C4-2B (cell line): ENCODE data around the gene POLDIP2.

Experiments used
- ZFX ChIP-seq: fragments of 450-650 bp; IDR thresholded peaks from 2 replicates; pipeline ENCODE4 v1.6.1; 2017
- TF ChIP-seq, protein P1 (sequence below): fragments of 450-650 bp; conservative IDR thresholded peaks from 2 replicates; pipeline ENCODE4 v1.5.1; 2017; ENCODE audit warnings: mild to moderate bottlenecking

DNA sequence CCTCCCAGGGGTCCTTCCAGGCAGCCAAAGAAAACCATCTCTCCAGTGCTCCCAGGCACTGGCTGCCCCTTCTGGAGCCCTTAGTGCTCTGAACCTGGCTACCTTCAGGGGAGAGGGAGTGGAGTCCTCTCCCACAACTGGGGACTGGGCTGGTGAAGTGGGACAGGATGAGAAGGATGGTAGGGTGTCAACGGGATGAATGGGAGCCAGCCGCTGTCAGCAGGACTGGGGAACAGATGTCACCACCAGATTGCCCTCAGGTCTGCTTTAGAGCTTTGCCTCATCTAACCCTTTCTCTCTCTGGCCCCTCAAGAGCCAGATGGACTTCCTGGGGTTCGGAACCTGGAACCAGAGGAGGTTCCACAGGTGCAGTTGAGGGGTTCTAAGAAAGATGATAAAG, 8.2 kb upstream of the POLDIP2 start:
- TF ChIP-seq, protein P1, sequence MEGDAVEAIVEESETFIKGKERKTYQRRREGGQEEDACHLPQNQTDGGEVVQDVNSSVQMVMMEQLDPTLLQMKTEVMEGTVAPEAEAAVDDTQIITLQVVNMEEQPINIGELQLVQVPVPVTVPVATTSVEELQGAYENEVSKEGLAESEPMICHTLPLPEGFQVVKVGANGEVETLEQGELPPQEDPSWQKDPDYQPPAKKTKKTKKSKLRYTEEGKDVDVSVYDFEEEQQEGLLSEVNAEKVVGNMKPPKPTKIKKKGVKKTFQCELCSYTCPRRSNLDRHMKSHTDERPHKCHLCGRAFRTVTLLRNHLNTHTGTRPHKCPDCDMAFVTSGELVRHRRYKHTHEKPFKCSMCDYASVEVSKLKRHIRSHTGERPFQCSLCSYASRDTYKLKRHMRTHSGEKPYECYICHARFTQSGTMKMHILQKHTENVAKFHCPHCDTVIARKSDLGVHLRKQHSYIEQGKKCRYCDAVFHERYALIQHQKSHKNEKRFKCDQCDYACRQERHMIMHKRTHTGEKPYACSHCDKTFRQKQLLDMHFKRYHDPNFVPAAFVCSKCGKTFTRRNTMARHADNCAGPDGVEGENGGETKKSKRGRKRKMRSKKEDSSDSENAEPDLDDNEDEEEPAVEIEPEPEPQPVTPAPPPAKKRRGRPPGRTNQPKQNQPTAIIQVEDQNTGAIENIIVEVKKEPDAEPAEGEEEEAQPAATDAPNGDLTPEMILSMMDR: no peak
- no peak for TF ChIP-seq ZFX
